Measurements from ENCODE around the gene CCDC186. TPM values are rescaled to one million over a fixed set of nuclear protein-coding genes. Genes with fewer than 3 reads are reported as not detected.

CCDC186 gene
- total RNA-seq (2012; rRNA removed) (6.1 and 15.8 TPM in 2 replicates), polyA plus RNA-seq (2012; rRNA removed) (2.7 and 3.0 TPM in 2 replicates), Bru-seq, nascent RNA (percentile 65 among the genes with signal in this experiment), BruChase-seq, experiment 1, labeled RNA remaining after a 6-hour chase (percentile 62 among the genes with signal in this experiment), BruChase-seq, experiment 2, labeled RNA remaining after a 2-hour chase (percentile 74 among the genes with signal in this experiment)
- polyA plus RNA-seq (2012; cell fraction: cytosol; rRNA removed), result 0.29 and 0.53 TPM in 2 replicates
- 0.74 and 5.2 TPM in 2 replicates for polyA plus RNA-seq (2012; cell fraction: nucleus; rRNA removed; ENCODE audit: low replicate concordance)
- long read RNA-seq, partial matches to known transcripts, result 8 of 14 reads
- long read RNA-seq, other reads (novel, unspliced or antisense), result 5 of 14 reads

DNA sequence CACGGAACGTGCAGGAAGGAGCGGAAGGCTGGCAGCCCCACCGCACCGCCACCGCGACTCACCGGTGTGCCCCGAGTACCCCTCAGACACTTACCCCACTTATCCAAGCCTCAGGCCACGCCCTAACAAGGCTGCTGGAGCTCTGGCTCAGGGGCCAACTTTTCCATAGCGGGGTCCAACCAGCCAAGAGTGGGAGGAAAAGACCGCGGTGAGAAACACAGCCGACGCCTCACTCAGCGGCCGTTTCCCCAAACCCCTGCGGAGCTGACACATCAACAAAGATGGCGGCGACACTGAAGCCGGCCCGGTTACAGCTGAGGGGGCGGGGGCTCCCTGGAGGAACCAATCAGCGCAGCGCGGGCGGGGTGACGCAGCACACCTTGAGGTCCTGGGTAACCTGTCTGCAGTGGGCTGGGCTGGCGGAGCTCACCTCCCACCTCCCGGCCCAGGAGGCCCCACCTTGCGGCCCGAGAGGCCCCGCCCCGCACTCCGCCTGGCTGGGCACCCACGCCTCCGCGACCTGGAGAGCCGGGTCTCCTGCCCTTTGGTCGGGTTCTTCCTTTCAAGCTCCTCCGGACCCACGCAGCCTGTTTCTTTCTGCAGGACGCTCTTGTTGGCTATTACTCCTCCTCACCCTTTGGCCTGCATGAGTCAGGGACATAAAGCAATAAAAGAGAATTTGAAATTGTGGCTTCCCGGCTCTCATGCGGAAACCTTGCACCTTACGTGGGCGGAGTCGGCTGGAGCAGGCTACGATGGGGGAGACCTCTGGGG is at the start of gene CCDC186:
CCDC186 (minus strand) TSS at position 283 of the 774 bp plus-strand sequence. CDS start 10,935 bp downstream, outside the sequence.
- Histone ChIP-seq H3K23ac (ENCODE audit: low read depth, low read length) (peak within 1 kb of the TSS; percentile 97), H3K56ac (ENCODE audit: extremely low read depth, insufficient read depth, low read length) (peak within 1 kb of the TSS; percentile 92), H3K14ac (replicated peaks; ENCODE audit: low read depth, low read length) (peak within 1 kb of the TSS; percentile 96), H2BK120ac (ENCODE audit: low read depth, low read length) (peak within 1 kb of the TSS; percentile 88), H4K20me1 (ENCODE audit: insufficient read depth, low read length) (no peaks in the 10 kb centered on the region), H3K4me3 (ENCODE audit: insufficient read depth, low read depth, low read length) (peak within 1 kb of the TSS; percentile 90), H2AK5ac (ENCODE audit: low read depth, low read length) (peak within 1 kb of the TSS; percentile 72), H3K9me3 (ENCODE audit: control insufficient read depth, insufficient read depth, low read length) (no peaks in the 10 kb centered on the region), H3K4ac (ENCODE audit: low read depth, low read length) (peak within 1 kb of the TSS; percentile 96), H3K9me1 (ENCODE audit: insufficient read depth, low read length) (0 out of 2 replicates have a peak, but pooled peaks cover 3% of the 10 kb centered on the region), H3K79me1 (ENCODE audit: low read depth in 1 of 2, low read length in 2 of 2) (peaks cover 0 to 28% of the 10 kb centered on the region in 2 experiments; a peak in 3 of 4 replicates), H3K27ac (ENCODE audit: insufficient read depth, low read length) (peak within 1 kb of the TSS; percentile 92), H3K27me3 (ENCODE audit: control insufficient read depth, insufficient read depth, low read length) (peaks cover 2% of the 10 kb centered on the region), H4K91ac (ENCODE audit: insufficient read depth, low read depth, low read length) (peak within 1 kb of the TSS; percentile 99), H3K9ac (ENCODE audit: low read depth, low read length) (peak within 1 kb of the TSS; percentile 96), H4K8ac (ENCODE audit: low read depth in 2 of 2, low read length in 2 of 2) (peak within 1 kb of the TSS; percentile 96 to 98), H2BK15ac (ENCODE audit: low read depth, low read length) (peak within 1 kb of the TSS; percentile 93), H4K5ac (ENCODE audit: low read depth, low read length) (peak within 1 kb of the TSS; percentile 95), H3K4me1 (ENCODE audit: control insufficient read depth, insufficient read depth, low read length) (no peaks in the 10 kb centered on the region), H3K4me2 (ENCODE audit: low read depth, low read length) (peak within 1 kb of the TSS; percentile 96), H2BK20ac (ENCODE audit: low read depth, low read length) (peak within 1 kb of the TSS; percentile 20; the same call in 1 of the 2 replicates), H2BK5ac (ENCODE audit: low read depth, low read length, poor library complexity, severe bottlenecking) (peak within 1 kb of the TSS; percentile 83), H3K18ac (ENCODE audit: low read depth, low read length) (peak within 1 kb of the TSS; percentile 90), H2AFZ (replicated peaks; ENCODE audit: low read length, poor library complexity) (peak within 1 kb of the TSS; percentile 100), H2AK9ac (replicated peaks; ENCODE audit: low read depth, low read length, poor library complexity) (peak within 1 kb of the TSS; percentile 99), H3K36me3 (ENCODE audit: control insufficient read depth, insufficient read depth, low read length) (no peaks in the 10 kb centered on the region)
- DNase-seq, result peak; percentile 80
- no TSS peak for BruUV-seq (replicated peaks)
- TF ChIP-seq MXI1 (IDR thresholded peaks at IDR 0.05; ENCODE audit: borderline replicate concordance, low read depth, low read length), result 0 out of 2 replicates have a peak, but pooled peaks have one; percentile 33
- TF ChIP-seq POLR2A (IDR thresholded peaks at IDR 0.05; ENCODE audit: low read depth, low read length), result peak; percentile 77
- no peak for TF ChIP-seq NFE2L2 (IDR thresholded peaks at IDR 0.05; ENCODE audit: low read depth, low read length)
- peak; percentile 49; the same call in 1 of the 2 replicates for TF ChIP-seq MAZ (IDR thresholded peaks at IDR 0.05; ENCODE audit: borderline replicate concordance, low read depth, low read length)
- ATAC-seq (ENCODE audit: low read depth), result peak; percentile 99
- dilution Hi-C loops (cut with HindIII; ENCODE audit: low sequenced_read_pairs, unreplicated experiment) (no loop called here), in situ Hi-C loops (cut with MboI; ENCODE audit: low sequenced_read_pairs) (no loop called here), intact Hi-C loops (cut with micrococcal nuclease) (loop anchor here (5.0 kb wide), 1 partner anchor 467 kb away; no protein-coding TSS in a partner anchor)
- 0% methylated on average over 16 of the region's 49 CpGs; no CpG with 5 or more reads in 1 of the 2 experiments for WGBS, 2 experiments (ENCODE audit: extremely low coverage in 2 of 2, insufficient read length in 1 of 2)
- CTCF ChIA-PET, result interaction anchor here (0.9 kb wide), 1 partner anchor 11 kb away, joined by 3 read pairs; no protein-coding TSS in a partner anchor
- POLR2A ChIA-PET (ENCODE audit: unreplicated experiment), result no interaction called here
